A673 (cell line): ENCODE data around the gene NUP210L. TPM values are rescaled to one million over a fixed set of nuclear protein-coding genes. Genes with fewer than 3 reads are reported as not detected.

Experiments used
- BruUV-seq: library from RNA; stranded (reverse); fragments of 400-500 nt; replicated peaks from 2 replicates; lab custom pipeline; 2021; lab: Mats Ljungman, UMichigan
- CTCF ChIA-PET: fragments of 300-600 bp; sonication (Branson Sonifier 250); formaldehyde crosslinking; loops from one replicate; lab custom pipeline; 2022; ENCODE audit warnings: antibody characterized with exemption; lab: Charles Lee
- POLR2A ChIA-PET: fragments of 300-600 bp; sonication (Branson Sonifier 250); formaldehyde crosslinking; loops from one replicate; lab custom pipeline; 2022; ENCODE audit warnings: antibody characterized with exemption; ENCODE audit not compliant: low non-redundant PET; lab: Charles Lee
- DNase-seq: peaks from one replicate; pipeline ENCODE4 v3.0.0-alpha.2; 2015; ENCODE audit warnings: low spot score
- H3K27ac ChIP-seq: fragments of 200-600 bp; sonication (generic); 2 replicates; pipeline ENCODE4 v1.5.1; 2016; ENCODE audit warnings: mixed run types, low read depth, mild to moderate bottlenecking, mixed read lengths, antibody characterized with exemption, low read length; ENCODE audit not compliant: poor library complexity, severe bottlenecking
- H3K27me3 ChIP-seq: fragments of 200-600 bp; sonication (generic); replicated peaks from 2 replicates; pipeline ENCODE4 v1.6.1; 2017; ENCODE audit warnings: mixed run types, low read depth, mild to moderate bottlenecking, mixed read lengths, antibody characterized with exemption, low read length; ENCODE audit not compliant: insufficient read depth, poor library complexity
- H3K36me3 ChIP-seq: fragments of 200-600 bp; sonication (generic); 2 replicates; pipeline ENCODE4 v1.6.1; 2016; ENCODE audit warnings: mixed run types, mild to moderate bottlenecking, mixed read lengths, antibody characterized with exemption, low read length; ENCODE audit not compliant: insufficient read depth, poor library complexity, severe bottlenecking
- H3K4me1 ChIP-seq: fragments of 200-600 bp; sonication (generic); 2 replicates; pipeline ENCODE4 v1.6.1; 2017; ENCODE audit warnings: mixed run types, mild to moderate bottlenecking, mixed read lengths, antibody characterized with exemption, low read length; ENCODE audit not compliant: insufficient read depth, poor library complexity, severe bottlenecking
- H3K4me3 ChIP-seq: fragments of 200-600 bp; sonication (generic); 2 replicates; pipeline ENCODE4 v1.5.1; 2016; ENCODE audit warnings: low read depth, mixed run types, mild to moderate bottlenecking, mixed read lengths, low read length; ENCODE audit not compliant: poor library complexity, severe bottlenecking
- H3K9me3 ChIP-seq: fragments of 200-600 bp; sonication (generic); 2 replicates; pipeline ENCODE4 v1.6.1; 2016; ENCODE audit warnings: mixed run types, low read depth, mild to moderate bottlenecking, mixed read lengths, antibody characterized with exemption, low read length; ENCODE audit not compliant: poor library complexity, severe bottlenecking
- CTCF ChIP-seq: fragments of 300-800, 200-600 bp; sonication (generic); conservative IDR thresholded peaks from 2 replicates; pipeline ENCODE4 v1.5.1; 2017; ENCODE audit warnings: low read depth, mild to moderate bottlenecking, antibody characterized with exemption, low read length, moderate library complexity, mixed read lengths
- EZH2 ChIP-seq: fragments of 200-600 bp; sonication (generic); IDR thresholded peaks from 2 replicates; pipeline ENCODE4 v1.6.1; 2017; ENCODE audit warnings: borderline replicate concordance, low read depth, mild to moderate bottlenecking, mixed read lengths, antibody characterized with exemption, low read length; ENCODE audit not compliant: poor library complexity, severe bottlenecking
- intact Hi-C: fragments of 100-400 bp; cut with micrococcal nuclease; formaldehyde crosslinking; loops from one replicate; pipeline ENCODE4 v1.10.0; 2022; ENCODE audit not compliant: unreplicated experiment
- total RNA-seq: library from RNA; stranded (reverse); gene quantifications from 2 replicates; pipeline ENCODE4 v1.2.3, GENCODE V29; 2021

Gene NUP210L
- total RNA-seq, 1 experiment from 2014 or later = 0.04 TPM

- Histone ChIP-seq H3K27me3 (no peaks in the 10 kb centered on the region), H3K36me3 (peaks cover 6% of the 10 kb centered on the region), H3K4me1 (peaks cover 11% of the 10 kb centered on the region), H3K4me3 (peak overlapping the region; percentile 55), H3K27ac (peak overlapping the region; percentile 77), H3K9me3 (no peaks in the 10 kb centered on the region)
- BruUV-seq = no TSS peak
- CTCF ChIA-PET = no interaction called here
- no peak for DNase-seq
- TF ChIP-seq CTCF = no peak
- no peak for TF ChIP-seq EZH2
- POLR2A ChIA-PET = no interaction called here
- intact Hi-C loops = no loop called here
Observed at GRCh38 chr1:153968972-153969371, 185.9 kb downstream of the NUP210L start.

- peaks cover under 1% of the 10 kb centered on the region for H3K36me3 ChIP-seq
- H3K9me3 ChIP-seq = no peaks in the 10 kb centered on the region
- ChIA-PET CTCF (no interaction called here), POLR2A (no interaction called here)
- peak overlapping the region; percentile 77 for H3K27ac ChIP-seq
- DNase-seq = no peak
- peaks cover 11% of the 10 kb centered on the region for H3K4me1 ChIP-seq
- H3K27me3 ChIP-seq = no peaks in the 10 kb centered on the region
- intact Hi-C loops = no loop called here
- no TSS peak for BruUV-seq
- TF ChIP-seq CTCF (no peak), EZH2 (no peak)
- H3K4me3 ChIP-seq = peak overlapping the region; percentile 55
Observed at GRCh38 chr1:153968408-153968807, 186.5 kb downstream of the NUP210L start.

GRCh38 chr1:153968000-153968363 is 186.9 kb downstream of the NUP210L start:
- Histone ChIP-seq H3K27ac (peak overlapping the region; percentile 77), H3K36me3 (no peaks in the 10 kb centered on the region), H3K9me3 (no peaks in the 10 kb centered on the region), H3K4me1 (peaks cover 11% of the 10 kb centered on the region), H3K27me3 (no peaks in the 10 kb centered on the region), H3K4me3 (peak overlapping the region; percentile 55)
- CTCF ChIA-PET = interaction anchor here (0.5 to 1.0 kb wide), 3 partner anchors 10 to 147 kb away, joined by 3 read pairs; partner anchors contain the start of gene JTB
- no TSS peak for BruUV-seq
- no peak for DNase-seq
- TF ChIP-seq EZH2 = no peak
- TF ChIP-seq CTCF = no peak
- POLR2A ChIA-PET = interaction anchor here (0.7 kb wide), 1 partner anchor 17 kb away, joined by 3 read pairs; no protein-coding TSS in a partner anchor
- intact Hi-C loops = no loop called here
